ENCODE data around the gene EARS2. TPM values are rescaled to one million over a fixed set of nuclear protein-coding genes. Genes with fewer than 3 reads are reported as not detected.

EARS2 gene
- total RNA-seq, 1 donor from 2014 or later = 14.4 TPM

- DNase-seq (ENCODE audit: low spot score) = no peak
These were observed 48.3 kb downstream of the EARS2 start for GRCh38 chr16:23508589-23509440.

- no peak for DNase-seq (ENCODE audit: low spot score)
These were observed 50.5 kb downstream of the EARS2 start for GRCh38 chr16:23506606-23506994.

- DNase-seq (ENCODE audit: low spot score) = no peak
These were observed 51.2 kb downstream of the EARS2 start for GRCh38 chr16:23505671-23506605.

GRCh38 chr16:23505180-23505665, 51.9 kb downstream of the EARS2 start:
- no peak for DNase-seq (ENCODE audit: low spot score)

GRCh38 chr16:23504453-23505179, 52.5 kb downstream of the EARS2 start:
- DNase-seq (ENCODE audit: low spot score) = no peak

- DNase-seq (ENCODE audit: low spot score) = no peak
These were observed 53.1 kb downstream of the EARS2 start for GRCh38 chr16:23504076-23504452.

GRCh38 chr16:23502466-23502865, 54.7 kb downstream of the EARS2 start:
- no peak for DNase-seq (ENCODE audit: low spot score)

- no peak for DNase-seq (ENCODE audit: low spot score)
These were observed 55.9 kb downstream of the EARS2 start for GRCh38 chr16:23501291-23501690.

- no peak for DNase-seq (ENCODE audit: low spot score)
These were observed 56.3 kb downstream of the EARS2 start for GRCh38 chr16:23500862-23501225.

GRCh38 chr16:23500212-23500861, 56.8 kb downstream of the EARS2 start:
- no peak for DNase-seq (ENCODE audit: low spot score)

- DNase-seq (ENCODE audit: low spot score) = no peak
These were observed 57.3 kb downstream of the EARS2 start for GRCh38 chr16:23499801-23500200.

- DNase-seq (ENCODE audit: low spot score) = no peak
These were observed 58.3 kb downstream of the EARS2 start for GRCh38 chr16:23498863-23499262.

GRCh38 chr16:23497543-23497868, 59.6 kb downstream of the EARS2 start:
- no peak for DNase-seq (ENCODE audit: low spot score)

GRCh38 chr16:23496821-23497542, 60.2 kb downstream of the EARS2 start:
- no peak for DNase-seq (ENCODE audit: low spot score)

- no peak for DNase-seq (ENCODE audit: low spot score)
These were observed 61.5 kb downstream of the EARS2 start for GRCh38 chr16:23495671-23496070.

- no peak for DNase-seq (ENCODE audit: low spot score)
These were observed 63.0 kb downstream of the EARS2 start for GRCh38 chr16:23494188-23494587.

GRCh38 chr16:23491490-23492391, 65.4 kb downstream of the EARS2 start:
- DNase-seq (ENCODE audit: low spot score) = no peak

GRCh38 chr16:23486480-23486879, 70.7 kb downstream of the EARS2 start:
- no peak for DNase-seq (ENCODE audit: low spot score)

GRCh38 chr16:23485841-23486240, 71.3 kb downstream of the EARS2 start:
- no peak for DNase-seq (ENCODE audit: low spot score)
